Measurements from ENCODE around the gene PDLIM5. TPM values are rescaled to one million over a fixed set of nuclear protein-coding genes. Genes with fewer than 3 reads are reported as not detected.
"Not testable (repeated sequence)": the region's sequence is repeated elsewhere in the genome, so short reads cannot be mapped to it uniquely, and the experiment has no call there.

The PDLIM5 gene
- total RNA-seq, 1 donor from 2014 or later: 27.8 TPM

DNA sequence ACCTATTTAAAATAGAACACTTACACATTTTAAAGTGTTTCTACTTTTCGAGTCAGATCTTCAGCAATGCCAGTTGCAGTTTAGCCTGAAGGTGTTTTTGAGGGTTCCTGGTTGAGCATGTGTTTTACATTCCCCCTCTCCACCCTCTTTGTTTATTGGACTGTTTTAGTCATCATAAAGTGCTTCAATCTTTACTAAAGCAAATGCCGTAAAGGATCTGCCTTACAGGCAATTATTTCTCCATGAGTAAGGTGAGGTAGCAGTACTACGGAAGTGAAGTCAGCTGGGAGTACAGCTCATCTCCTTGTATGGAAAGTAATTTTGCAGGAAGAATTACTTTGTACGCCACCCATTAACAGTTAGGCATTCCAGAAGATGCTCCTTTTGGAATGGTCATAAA is 36.9 kb downstream of the PDLIM5 start:
- intact Hi-C loops (cut with micrococcal nuclease): no loop called here

DNA sequence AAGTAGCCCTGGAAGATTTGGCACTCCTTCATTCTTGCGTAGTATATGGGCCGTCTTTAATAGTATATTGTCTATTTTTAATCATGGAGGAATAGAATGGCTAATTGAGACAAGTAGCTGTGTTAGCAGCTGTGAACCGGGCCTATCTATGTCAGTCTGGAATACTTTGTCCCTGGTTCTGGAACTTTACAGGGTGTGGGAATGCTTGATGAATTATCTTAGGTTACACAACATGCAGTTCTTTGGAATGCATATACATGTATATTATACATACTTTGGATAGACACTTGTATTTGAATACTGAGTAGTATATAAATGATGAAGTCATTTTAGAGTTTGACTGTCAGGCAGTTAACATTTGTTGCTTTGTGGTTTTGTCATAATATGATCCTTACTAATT is 37.4 kb downstream of the PDLIM5 start:
- intact Hi-C loops (cut with micrococcal nuclease): no loop called here

DNA sequence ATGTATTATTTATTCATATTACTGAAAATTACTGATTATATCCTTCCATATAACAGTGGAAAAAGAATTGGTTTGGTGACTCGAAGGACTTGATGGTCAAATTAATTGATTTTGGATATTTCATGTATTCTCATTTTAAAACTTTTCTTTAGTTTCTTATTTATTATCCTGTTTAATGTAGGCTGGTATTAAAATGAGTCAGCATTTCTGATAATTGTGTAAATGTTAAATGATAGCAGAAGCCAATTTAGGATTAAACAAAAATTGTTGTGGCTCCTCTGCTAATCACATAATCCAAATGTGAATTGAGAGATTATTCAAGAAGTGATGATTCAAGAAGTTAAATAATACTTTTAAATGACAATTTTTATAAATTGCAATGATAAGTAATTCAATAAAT is 38.7 kb downstream of the PDLIM5 start:
- intact Hi-C loops (cut with micrococcal nuclease): no loop called here

DNA sequence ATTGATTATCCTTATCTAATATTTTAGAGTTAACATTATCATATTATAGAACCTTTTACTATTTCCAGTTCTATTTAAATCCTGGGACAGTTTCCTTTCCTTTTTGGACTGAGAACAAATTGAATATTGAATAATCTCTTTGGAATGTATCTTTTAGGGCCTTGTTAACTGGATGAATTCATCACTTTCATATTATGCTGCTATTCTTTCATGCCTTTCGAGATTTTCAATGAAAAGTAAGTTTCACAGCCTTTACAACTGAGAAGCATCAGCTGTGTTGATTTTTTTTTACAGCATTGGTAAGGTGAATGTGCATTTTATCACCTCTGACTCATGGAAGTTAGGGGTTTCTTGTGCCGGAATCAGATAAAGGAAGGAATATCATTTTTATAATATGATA is 39.6 kb downstream of the PDLIM5 start:
- intact Hi-C loops (cut with micrococcal nuclease): no loop called here

DNA sequence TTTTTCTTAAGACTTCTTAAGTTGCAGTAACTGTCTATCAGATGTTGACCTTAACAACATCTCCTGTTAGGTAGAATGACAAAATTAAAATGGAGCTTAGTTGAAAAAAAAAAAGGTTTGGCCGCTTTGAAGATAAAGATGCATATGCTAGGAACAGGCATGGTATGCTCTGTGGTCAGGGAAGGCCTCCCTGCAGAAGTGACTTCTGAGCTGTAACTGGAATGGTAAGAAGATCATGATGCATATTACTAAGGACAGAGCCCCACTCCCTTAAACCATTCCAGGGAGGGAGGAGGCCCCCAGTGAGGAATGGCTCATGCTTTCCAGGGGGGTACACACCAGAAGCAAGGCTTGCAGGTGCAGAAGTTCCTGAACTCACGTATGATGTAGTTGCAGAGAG is 43.7 kb downstream of the PDLIM5 start:
- intact Hi-C loops (cut with micrococcal nuclease): no loop called here

DNA sequence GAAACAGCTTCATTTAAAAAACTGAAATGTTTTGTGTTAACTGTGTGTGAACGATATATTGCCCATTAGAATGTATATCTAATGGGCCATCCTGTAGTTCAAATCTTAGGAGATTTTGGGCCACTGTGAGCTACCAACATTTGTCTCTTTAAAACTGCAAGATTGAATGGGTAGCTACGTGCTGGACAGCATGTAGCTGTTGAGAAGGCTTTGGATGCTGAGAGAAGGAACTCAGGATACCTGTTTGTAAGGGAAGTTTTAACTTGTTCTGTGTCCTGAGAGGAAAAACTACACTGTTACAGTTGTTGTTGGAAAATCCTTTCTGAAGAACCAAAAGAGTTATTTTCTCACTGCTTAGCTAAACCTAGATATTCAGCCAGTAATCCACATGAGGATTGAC is 45.9 kb downstream of the PDLIM5 start:
- intact Hi-C loops (cut with micrococcal nuclease): no loop called here

DNA sequence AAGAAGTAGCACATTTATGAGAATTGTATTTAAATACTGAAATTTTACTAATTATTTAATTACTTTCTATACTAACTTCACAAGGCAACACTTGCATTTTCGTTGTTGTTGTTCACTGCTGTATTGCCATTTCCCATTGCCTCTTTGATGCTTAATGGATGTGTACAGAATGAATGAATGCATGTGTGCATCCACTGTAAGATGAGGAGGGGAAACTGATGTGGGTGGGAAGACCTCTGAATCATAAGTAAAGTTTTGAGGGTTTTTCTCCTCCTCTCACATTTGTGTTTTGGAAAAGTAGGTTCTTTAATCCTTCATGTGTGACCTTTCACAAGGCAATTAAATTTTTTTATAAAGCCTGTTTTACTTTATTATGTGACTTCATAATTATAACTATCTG is 46.8 kb downstream of the PDLIM5 start:
- intact Hi-C loops (cut with micrococcal nuclease): no loop called here

DNA sequence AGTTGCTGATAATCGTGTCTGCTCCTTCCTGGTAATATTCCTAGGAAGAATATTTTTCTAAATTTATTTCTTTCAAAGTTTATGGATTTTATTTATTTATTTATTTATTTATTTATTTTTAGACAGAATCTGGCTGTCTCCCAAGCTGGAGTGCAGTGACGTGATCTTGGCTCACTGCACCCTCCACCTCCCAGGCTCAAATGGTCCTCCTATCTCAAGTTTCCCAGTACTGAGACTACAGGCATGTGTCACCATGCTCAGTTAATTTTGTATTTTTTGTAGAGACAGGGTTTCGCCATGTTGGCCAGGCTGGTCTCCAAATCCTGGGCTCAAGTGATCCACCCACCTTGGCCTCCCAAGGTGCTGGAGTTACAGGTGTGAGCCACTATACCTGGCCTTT is 48.9 kb downstream of the PDLIM5 start:
- intact Hi-C loops (cut with micrococcal nuclease): loop anchor here (5.0 kb wide), 1 partner anchor 33 kb away; no protein-coding TSS in a partner anchor

DNA sequence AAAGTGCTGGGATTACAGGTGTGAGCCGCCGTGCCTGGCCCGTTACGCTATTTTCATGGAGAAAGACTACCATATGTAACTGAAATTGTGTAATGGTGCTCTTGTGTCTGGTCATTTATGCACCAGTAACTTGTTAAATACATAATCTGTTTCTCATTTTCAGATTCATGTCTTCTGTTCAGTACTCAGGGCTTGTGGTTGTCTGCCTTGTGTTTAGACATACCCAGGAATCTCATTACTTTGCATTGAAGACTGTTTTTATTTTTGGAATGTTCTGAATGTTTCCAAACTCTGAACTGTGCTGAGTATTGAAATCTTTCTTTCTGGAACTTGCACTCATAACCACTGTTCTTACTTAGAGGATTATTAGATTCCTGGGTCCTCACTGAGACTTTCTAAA is 52.8 kb downstream of the PDLIM5 start:
- intact Hi-C loops (cut with micrococcal nuclease): loop anchor here (5.0 kb wide), 1 partner anchor 37 kb away; no protein-coding TSS in a partner anchor

DNA sequence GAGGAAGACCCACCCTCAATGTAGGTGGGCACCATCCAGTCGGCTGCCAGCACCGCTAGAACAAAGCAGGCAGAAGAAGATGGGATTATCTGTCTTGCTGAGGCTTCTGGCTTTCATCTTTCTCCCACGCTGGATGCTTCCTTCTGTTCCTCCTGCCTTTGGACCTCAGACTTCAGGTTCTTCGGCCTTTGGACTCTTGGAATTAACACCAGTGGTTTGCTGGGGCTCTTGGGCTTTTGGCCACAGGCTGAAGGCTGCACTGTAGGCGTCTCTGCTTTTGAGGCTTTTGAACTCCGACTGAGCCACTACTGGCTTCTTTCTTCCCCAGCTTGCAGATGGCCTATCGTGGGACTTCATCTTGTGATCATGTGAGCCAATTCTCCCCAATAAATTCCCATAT is 55.1 kb downstream of the PDLIM5 start:
- intact Hi-C loops (cut with micrococcal nuclease): no loop called here

DNA sequence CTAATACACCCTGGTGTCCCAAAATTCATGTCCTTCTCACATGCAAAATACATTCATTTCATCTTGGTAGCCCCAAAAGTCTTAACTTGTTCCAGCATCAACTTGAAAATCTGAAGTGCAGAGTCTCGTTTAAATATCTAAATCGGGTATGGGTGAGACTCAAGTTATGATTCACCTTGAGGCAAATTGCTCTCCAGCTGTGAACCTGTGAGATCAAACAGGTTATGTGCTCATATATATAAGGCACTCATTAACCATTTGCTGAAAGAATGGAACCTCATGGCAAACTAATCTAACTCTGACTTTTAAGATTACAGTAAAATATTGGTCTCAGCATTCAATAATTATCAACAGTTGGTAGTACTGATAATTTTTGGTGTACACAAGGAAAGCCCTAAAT is 55.5 kb downstream of the PDLIM5 start:
- intact Hi-C loops (cut with micrococcal nuclease): no loop called here

DNA sequence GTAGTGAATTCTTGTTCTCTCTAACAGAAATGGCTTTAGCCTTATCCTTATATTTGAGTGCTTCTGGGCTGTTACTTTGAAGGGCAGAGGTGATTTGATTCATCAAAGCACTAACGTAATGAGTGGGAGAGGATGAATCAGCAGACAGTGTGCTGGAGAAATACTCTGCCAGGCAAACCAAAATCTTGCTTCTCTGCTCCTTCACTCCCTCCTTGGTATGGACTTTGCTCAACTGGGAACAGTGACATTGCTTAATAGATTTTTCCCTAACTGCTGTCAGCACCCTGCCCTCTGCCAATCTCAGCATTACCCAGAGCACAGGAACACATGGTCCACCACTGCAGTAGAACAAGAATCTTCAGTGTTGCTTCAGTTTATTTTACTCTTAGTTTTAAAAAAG is 56.0 kb downstream of the PDLIM5 start:
- intact Hi-C loops (cut with micrococcal nuclease): no loop called here

DNA sequence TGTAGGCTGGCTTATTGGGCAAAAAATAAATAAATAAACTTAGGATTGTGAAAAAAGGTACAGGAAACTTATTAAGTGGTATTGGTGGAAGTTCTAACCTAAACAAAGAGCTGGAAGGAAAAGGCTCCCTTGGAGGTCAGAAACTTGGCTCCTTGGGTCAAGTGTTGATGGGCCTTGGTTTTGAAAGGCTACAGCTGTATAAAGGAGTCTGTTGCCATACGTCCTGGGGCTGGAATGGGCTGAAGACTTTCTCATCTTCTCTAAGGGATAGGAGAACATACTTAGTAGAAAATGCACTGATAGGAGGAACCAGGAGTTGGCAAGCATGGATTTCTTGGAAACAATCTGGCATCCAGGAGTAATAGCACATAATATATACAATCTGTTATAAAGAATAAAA is 56.6 kb downstream of the PDLIM5 start:
- intact Hi-C loops (cut with micrococcal nuclease): no loop called here

DNA sequence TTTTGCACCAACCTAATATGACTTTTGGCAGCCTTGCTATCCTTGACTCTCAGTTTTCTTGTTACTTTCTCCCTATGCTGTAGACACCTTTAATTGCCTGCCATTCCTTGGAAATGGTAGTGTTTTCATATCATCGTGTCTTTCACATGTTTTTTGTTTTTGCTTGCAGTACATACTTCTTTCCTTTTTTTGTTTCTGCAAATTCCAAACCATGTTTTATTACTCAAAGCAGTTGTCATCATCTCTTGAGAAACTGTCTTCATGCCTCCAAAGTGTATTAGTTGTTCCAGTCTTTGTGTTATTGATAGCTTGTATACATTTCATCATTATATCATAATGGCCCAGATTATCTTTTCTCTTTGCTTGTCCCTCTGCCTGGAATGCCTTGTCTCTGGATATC is 57.1 kb downstream of the PDLIM5 start:
- intact Hi-C loops (cut with micrococcal nuclease): no loop called here

DNA sequence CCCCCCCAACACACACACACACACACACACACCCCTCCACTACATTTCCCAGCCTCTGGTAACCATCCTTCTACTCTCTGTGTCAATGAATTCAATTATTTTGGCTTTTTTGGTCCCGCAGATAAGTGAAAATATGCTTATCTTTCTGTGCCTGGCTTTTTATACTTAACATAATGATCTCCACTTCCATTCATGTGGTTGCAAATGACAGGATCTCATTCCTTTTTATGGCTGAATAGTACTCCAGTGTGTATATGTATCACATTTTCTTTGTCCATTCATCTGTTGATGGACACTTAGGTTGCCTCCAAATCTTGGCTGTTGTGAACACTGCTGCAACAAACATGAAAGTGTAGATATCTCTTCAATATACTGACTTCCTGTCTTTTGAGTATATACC is 59.8 kb downstream of the PDLIM5 start:
- intact Hi-C loops (cut with micrococcal nuclease): no loop called here

DNA sequence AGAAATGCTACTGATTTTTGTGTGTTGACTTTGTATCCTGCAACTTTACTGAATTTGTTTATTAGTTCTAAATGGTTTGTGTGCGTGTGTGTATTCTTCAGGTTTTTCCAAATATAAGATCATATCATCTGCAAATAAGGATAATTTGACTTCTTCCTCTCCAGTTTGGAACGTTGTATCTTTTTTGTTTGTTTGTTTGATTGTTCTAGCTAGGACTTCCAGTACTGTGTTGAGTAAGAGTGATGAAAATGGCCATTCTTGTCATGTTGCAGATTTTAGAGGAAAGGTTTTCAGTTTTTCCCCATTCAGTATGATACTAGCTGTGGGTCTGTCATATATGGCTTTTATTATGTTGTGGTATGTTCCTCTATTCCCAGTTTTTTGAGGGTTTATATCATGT is 61.8 kb downstream of the PDLIM5 start:
- intact Hi-C loops (cut with micrococcal nuclease): not testable (repeated sequence)

DNA sequence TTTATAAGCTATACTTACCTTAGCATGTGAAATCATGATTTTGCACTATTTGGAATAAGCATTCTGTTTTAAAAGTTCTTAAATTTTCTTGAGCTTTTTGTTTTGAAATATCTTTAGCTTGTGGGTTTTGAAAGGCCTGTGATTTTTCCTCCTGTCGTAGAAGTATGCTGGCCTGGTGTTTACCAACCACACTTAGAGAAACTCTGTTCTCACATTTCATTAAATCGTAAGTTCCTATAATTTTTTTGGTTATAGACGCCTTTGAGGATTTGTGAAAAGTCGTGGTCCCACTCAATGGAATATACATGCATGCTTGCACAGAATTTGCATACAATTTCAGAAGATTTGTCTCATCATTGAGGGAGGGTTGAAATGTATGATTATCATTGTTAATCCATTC is 63.6 kb downstream of the PDLIM5 start:
- intact Hi-C loops (cut with micrococcal nuclease): no loop called here

DNA sequence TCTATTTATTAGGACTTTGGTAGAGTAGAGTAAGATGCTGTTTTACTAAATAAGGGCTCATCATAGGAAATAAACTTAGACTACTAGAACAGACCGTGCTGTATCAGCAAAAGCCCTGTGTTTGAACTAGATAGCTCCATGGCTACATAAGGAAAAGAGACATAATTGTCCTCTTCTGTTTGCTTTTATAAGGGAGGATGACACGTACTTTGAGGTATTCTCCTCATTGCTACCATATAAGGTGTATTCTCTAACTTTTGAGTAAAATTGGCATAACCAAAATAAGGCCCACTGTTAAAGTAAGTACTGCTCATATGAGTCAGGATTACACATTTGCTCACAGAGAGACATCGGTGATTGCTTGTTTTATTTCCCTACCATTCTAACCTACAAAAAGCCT is 64.3 kb downstream of the PDLIM5 start:
- intact Hi-C loops (cut with micrococcal nuclease): no loop called here

DNA sequence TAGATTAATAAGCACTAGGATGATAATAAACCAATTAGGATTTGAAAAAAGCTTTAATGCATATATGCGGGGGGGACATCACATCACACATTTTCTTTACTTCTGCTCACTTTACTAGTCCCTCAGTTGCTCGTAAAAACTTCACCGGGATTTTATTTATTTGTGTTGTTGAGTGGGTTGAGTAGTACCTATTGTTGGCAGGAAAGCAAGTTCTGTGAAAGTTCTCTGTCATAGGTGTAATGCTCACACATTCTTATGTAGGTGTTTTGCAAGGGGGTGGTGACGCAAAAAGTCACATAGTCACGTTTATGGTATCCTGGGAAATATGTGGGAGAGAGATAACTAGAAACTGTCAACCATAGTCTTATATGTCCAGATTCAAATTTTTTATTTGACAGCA is 65.3 kb downstream of the PDLIM5 start:
- intact Hi-C loops (cut with micrococcal nuclease): no loop called here

DNA sequence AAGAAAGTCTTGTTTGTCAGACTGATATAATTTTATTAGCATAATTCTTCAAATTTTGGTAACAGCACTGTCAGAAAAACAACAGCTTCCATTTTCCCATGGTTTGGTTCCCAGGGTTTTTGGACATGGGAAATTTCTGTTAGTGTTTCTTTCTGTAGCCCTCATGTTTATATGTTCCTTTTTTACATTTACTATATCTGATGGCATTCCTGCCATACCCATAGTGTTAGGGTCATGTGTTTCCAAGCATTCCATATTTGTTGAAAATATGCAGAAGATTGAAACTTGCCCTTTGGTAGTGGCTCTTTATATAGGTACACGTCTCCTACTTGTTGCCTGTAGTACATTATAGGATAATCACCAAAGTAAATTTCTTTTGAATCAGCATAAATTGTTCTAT is 65.8 kb downstream of the PDLIM5 start:
- intact Hi-C loops (cut with micrococcal nuclease): no loop called here

DNA sequence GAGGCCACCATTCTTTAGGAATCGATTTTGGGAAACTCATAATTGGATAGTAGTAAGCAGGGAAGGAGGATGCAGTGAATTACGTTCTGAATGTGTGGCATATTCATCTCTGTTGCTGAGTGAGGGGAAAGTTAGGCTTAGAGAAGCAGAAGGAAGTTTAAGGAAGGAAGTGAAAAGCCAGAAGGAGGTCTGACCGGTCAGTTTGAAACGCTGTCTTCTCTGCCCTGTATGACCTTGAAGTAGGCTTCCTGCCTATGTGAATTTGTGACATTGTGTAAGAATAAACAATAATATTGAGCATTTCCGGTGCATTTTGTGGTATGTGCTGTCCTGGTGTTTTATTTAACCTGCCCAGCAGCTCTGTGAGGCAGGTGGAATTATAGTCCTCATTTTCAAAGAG is 67.3 kb downstream of the PDLIM5 start:
- intact Hi-C loops (cut with micrococcal nuclease): no loop called here

DNA sequence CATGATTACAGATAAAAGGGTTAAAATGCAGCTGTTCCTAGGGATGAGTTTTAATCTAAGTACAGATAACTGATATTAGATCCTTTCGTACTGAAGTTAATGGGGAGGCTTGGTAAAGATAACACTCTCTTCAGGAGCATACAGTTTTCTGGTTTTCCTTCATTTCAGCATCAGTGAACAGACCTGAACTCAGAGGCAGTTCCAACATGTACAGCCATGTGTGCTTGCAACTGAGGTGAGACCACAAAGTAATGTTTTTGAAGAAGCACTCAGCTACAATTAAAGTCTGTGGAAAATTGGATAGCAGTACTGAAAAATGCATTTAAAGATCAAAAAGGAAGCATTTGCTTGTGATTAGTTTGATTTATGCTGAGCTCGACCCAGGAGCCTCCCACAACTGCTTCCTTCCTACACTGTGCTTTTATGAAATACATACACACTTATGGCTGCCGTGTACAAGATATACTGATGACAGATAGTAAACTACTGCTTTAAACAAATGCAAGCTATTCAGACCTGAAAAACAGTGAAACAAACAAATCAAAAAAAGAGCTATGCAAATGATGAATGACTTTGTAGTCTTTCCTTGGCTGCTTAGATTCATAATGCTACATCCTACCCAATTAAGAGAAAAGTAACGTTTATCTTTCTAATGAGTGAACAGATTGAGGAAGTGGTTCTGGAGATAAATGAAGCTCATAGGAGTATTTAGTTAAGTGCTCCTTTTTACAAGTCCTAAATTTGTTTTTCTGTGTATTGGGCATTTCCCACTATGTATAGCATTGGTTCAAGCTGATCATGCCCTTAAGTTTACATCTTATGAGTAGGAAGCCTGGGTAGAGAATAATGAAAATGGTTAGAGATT is 68.4 kb downstream of the PDLIM5 start:
- intact Hi-C loops (cut with micrococcal nuclease): no loop called here

DNA sequence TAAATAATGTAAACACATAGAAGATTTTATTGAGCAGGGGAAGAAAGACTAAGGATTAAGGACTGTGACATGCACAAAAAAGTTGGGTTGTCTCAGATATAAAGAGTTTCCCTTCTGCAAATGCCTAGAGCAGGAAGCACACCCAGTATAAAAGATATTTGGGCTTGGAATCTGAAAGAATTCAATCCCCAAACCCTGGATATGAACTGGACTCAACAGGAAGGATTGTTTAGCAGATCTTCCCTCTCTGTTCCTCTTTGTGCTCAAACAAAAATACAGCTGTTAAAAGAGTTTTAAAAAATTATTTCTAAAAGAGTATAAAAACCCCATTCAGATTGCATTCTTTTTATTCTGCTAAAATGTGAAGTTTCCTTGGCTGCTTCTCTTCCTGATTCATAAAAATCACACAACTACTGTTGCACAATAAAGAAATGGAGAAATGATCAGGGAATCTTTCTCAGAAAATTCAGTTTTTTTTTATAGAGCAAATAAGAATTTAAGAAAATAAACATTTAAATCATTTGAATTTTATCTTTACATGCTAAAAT is 71.4 kb downstream of the PDLIM5 start:
- intact Hi-C loops (cut with micrococcal nuclease): no loop called here

All from T-helper 2 cell treated with Interferon-gamma antibody and Interleukin-4, amounts not matched to agents 100 ng/mL and 5 ng/mL, for 36 hours (primary cell).